Measurements from ENCODE around the gene IGIP.

IGIP gene

DNA sequence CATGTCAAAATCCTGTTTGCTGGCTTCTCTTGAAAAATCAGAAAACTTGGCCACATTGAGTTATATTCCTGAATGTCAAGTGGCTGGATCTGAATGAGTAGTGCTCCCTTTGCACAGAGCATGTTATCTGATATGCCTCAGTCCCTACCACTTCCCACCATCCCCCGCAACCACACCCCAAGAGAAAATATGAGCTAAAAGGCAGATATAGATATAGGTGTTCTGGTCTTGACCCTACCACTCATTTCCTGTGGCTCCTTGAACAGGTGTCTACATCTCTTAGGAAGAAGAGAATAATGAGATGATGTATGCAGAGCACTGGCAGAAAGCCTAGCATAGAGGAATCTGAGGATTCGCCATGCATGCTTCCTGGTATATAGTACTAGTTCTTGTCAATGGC, 42.6 kb downstream of the IGIP start:
- no peak for DNase-seq

DNA sequence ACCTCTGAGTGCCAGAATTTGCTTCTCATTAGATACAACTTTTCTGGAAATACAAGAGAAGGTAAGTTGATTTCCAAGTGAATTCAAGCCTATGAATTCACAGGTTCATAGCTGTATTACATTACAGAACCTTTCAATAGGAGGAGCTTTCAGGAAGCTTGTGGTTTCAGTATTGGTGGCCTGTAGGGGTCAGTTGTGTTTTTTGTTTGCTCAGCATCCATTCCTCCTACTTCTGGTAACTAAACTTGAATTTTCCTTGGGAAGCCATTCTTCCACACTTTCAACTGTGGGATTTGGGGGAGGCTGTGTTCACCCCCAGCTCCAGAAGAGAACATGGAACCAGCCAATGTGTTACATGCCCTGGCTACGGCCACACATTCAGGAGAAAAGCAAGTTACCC, 43.7 kb downstream of the IGIP start:
- no peak for DNase-seq

DNA sequence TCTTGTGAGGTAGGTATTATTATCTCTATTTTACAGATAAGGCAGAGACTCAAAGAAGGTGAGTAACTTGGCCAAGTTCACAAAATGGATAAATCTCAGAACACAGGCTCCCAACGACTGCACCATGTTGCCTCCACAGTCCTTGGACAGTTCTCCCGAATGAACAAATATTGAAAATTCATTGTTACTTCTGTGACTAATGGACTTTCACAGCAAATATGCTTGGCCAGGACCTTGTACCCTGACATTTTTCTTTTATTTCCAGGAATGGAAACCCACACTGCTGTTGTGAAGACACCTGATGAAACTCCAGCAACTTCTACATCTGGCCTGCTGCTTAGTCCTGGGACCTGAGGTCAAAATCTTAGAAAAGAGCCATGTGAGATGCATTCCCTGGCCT, 46.7 kb downstream of the IGIP start:
- no peak for DNase-seq

DNA sequence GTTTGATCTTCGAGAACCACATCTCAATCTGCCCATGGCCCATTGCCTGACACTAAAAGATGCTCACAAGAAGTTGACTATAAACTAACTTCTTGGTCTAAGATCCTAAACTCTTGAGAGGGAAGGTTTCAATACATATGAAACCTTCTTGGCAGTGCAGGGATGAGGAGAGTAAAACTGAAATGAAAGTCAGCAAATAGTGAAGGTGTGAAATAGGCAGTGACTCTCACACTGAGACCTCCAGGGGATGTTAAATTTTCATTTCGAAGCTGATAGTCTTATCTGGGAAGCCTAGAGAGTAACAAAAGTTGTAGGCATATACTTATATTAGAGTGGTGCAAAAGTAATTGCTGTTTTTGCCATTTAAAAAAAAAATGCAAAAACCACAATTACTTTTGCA, 48.3 kb downstream of the IGIP start:
- no peak for DNase-seq

DNA sequence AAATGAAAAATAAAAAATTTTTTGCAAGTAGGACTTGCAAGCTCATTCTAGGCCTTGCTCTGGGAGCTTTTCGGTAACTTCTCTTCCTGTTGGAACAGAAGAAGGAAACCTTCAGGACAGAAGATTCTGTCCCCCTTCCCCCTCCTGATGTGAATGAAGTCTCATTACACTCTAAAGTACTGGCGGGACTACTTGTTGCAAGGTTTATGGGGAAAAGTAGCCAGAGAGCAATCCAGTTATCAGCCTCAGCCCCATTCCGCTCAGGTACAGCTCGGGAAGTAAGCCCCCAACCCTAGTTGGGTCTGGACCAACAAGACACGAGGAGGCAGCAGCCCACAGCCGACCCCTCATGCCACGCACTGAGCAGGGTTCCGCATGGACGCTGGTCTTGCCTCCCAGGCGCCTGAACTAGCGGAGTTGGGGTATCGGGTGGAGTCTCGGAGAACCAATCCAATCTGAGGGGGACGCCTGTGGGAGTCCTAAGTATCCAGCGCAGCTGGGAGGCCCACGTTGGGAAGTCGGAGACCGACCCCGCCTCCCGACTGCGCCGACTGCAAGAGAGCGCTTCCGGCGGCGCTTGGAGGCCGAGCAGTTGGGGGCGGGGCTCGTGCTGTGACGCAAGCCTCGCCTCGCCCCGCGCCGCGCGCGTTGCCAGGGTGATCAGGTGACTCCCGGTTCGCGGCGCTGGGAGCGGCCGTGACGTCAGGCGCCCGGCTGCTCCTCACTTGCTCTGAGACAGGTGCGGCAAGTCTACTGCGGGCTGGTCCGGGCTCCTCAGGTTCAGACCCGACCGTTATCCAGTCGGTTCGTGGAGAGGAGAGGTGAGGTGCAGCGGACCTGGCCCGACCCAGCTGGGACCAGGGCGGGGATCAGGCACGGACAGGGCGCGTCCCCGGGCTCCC, 49.0 kb downstream of the IGIP start, which contains the start of gene CYSTM1:
Gene CYSTM1, plus strand, starts transcription at position 724 of the 902 bp plus-strand sequence. CDS start 19,278 bp downstream, outside the sequence.
- DNase-seq, result peak; percentile 95 to 98

DNA sequence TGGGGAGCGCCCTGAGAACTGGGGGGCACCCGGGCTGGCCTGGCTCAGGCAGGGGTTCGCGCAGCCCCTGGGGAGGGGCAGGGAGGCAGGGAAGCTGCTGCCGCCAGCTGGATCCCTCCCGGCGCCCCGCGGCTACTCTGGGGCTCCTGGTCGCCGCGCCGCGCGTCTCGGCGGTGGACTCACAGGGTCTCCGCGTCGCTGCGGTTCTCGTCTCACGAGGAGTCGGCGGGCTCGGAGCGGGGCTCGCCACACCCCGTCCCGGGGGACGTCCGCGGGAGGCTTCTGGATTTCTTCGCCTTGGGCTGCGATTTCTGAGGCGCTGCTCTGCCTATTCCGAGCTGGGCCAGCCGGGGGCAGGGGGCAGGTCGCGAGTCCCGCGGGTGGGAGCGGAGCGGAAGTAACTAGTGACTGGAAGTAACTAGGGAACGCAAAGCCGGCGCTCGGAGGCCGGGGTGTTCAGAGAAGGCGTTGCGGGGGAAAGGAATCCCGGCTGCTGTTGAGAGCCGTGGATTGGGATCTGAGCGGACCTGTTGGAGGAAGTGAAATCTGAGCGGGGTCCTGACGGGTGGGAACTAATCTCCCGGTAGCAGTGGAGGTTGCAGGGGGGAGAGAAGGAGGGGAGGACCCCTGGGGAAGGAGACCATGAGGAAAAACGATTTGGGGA, 49.8 kb downstream of the IGIP start:
- DNase-seq, result peak; percentile 74 to 80

DNA sequence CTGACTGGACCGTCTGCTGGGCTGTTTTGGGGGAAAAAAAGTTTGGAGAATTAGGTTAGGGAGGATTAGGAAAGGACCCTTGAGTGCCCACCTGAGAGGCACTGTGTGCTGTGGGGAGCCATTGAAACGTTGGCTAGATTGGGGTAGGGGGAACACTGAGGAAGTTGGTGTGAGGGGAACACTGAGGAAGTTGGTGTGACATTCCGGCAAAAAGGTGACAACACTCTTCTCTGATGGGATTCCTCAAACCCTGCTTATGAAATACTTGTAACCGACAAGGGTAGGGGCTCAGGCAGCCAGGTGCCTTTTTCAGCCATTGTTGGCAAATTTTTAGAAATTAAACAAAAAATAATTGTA, 50.3 kb downstream of the IGIP start:
- no peak for DNase-seq

DNA sequence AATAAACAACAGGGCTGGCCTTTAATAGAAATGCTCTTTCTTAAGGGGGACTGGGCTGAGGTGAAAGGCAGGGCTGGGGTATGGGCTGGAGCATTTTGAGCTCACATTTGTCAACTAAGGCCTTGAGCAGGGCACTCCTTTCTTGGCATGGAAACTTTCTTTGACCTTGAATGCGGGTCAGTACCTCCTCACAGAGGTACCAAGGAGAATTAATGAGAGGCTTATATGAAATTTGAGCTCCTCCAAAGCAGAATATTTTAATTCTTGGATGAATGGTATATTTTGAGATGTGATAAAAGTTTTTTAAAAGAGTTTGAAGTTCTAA, 52.3 kb downstream of the IGIP start:
- no peak for DNase-seq

DNA sequence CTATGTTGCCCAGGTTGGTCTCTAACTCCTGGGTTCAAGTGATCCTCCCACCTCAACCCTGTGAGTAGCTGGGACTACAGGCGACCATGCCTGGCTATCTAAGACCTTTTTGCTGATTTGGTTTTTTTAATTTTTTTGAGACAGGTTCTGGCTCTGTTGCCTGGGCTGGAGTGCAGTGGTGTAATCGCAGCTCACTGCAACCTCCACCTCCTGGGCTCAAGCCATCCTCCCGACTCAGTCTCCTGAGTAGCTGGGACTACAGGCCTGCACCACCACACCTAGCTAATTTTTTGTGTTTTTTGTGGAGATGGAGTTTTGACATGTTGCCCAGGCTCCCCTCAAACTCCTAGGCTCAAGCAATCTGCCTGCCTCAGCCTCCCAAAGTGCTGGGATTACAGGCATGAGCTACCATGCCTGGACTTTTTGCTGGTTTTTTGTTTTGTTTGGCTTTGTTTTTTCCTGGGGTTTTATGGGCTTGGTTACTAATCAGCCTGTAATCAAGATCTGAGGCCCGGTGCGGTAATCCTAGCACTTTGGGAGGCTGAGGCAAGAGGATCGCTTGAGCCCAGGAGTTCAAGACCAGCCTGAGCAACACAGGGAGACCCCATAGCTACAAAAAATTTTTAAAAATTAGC, 52.9 kb downstream of the IGIP start:
- no peak for DNase-seq

Measured in activated T-cell treated with anti-CD3 and anti-CD28 coated beads, Interleukin-2, amount 50 U/mL, for 48 hours (primary cell).